IMR-90 (cell line): Measurements from ENCODE around the gene SLC6A11. TPM values are rescaled to one million over a fixed set of nuclear protein-coding genes. Genes with fewer than 3 reads are reported as not detected.

ENCODE experiments used
- ATAC-seq: fragments of 200-7000 bp; cut with Tn5 transposase; 2 replicates; pipeline ENCODE4 v1.9.1; 2020; ENCODE audit warnings: low read depth, mild to moderate bottlenecking, moderate library complexity
- BruUV-seq: library from RNA; stranded (reverse); fragments of 400-500 nt; replicated peaks from 2 replicates; lab custom pipeline; 2021; lab: Mats Ljungman, UMichigan
- CTCF ChIA-PET: fragments of 300-600 bp; formaldehyde crosslinking; extraction: SDS; loops from one replicate; lab custom pipeline; 2021; ENCODE audit warnings: antibody characterized with exemption; lab: Yijun Ruan, JAX
- POLR2A ChIA-PET: fragments of 300-600 bp; sonication (Branson Sonifier 250); formaldehyde crosslinking; loops from one replicate; lab custom pipeline; 2022; ENCODE audit warnings: antibody characterized with exemption; ENCODE audit not compliant: unreplicated experiment; lab: Charles Lee
- DNase-seq: peaks from one replicate; pipeline ENCODE4 v3.0.0; 2013
- H2AFZ ChIP-seq: replicated peaks from 2 replicates; pipeline ENCODE3; 2013; ENCODE audit warnings: low read length, mild to moderate bottlenecking; ENCODE audit not compliant: poor library complexity
- H2AK5ac ChIP-seq: 2 replicates; pipeline ENCODE4 v1.6.1; 2013; ENCODE audit warnings: low read depth, low read length, inconsistent platforms
- H2AK9ac ChIP-seq: replicated peaks from 2 replicates; pipeline ENCODE3; 2013; ENCODE audit warnings: mild to moderate bottlenecking, low read depth, low read length, moderate library complexity; ENCODE audit not compliant: poor library complexity
- H2BK120ac ChIP-seq: 2 replicates; pipeline ENCODE4 v1.6.1; 2013; ENCODE audit warnings: low read depth, low read length, inconsistent platforms
- H2BK15ac ChIP-seq: 3 replicates; pipeline ENCODE4 v1.6.1; 2013; ENCODE audit warnings: low read depth, low read length, inconsistent platforms
- H2BK20ac ChIP-seq: 2 replicates; pipeline ENCODE4 v1.6.1; 2013; ENCODE audit warnings: low read depth, mild to moderate bottlenecking, inconsistent platforms, low read length, moderate library complexity
- H2BK5ac ChIP-seq: 2 replicates; pipeline ENCODE4 v1.6.1; 2013; ENCODE audit warnings: mild to moderate bottlenecking, low read depth, low read length, inconsistent platforms; ENCODE audit not compliant: poor library complexity, severe bottlenecking
- H3K14ac ChIP-seq: replicated peaks from 2 replicates; pipeline ENCODE4 v1.6.1; 2013; ENCODE audit warnings: low read depth, low read length, inconsistent platforms
- H3K18ac ChIP-seq: 2 replicates; pipeline ENCODE4 v1.6.1; 2013; ENCODE audit warnings: low read depth, low read length, control low read depth
- H3K23ac ChIP-seq: 2 replicates; pipeline ENCODE4 v1.6.1; 2013; ENCODE audit warnings: low read depth, low read length, inconsistent platforms
- H3K27ac ChIP-seq: 2 replicates; pipeline ENCODE4 v1.5.1; 2013; ENCODE audit warnings: mild to moderate bottlenecking, control low read depth, low read length; ENCODE audit not compliant: insufficient read depth
- H3K27me3 ChIP-seq: 2 replicates; pipeline ENCODE4 v1.6.1; 2013; ENCODE audit warnings: low read length; ENCODE audit not compliant: control insufficient read depth, insufficient read depth
- H3K36me3 ChIP-seq: 2 replicates; pipeline ENCODE4 v1.6.1; 2013; ENCODE audit warnings: low read length, mixed read lengths; ENCODE audit not compliant: control insufficient read depth, insufficient read depth
- H3K4ac ChIP-seq: 2 replicates; pipeline ENCODE4 v1.6.1; 2013; ENCODE audit warnings: low read depth, low read length, inconsistent platforms
- H3K4me1 ChIP-seq: 2 replicates; pipeline ENCODE4 v1.6.1; 2013; ENCODE audit warnings: low read length, mixed read lengths; ENCODE audit not compliant: control insufficient read depth, insufficient read depth
- H3K4me2 ChIP-seq: 2 replicates; pipeline ENCODE4 v1.6.1; 2013; ENCODE audit warnings: low read depth, mild to moderate bottlenecking, control low read depth, low read length, moderate library complexity
- H3K4me3 ChIP-seq: 2 replicates; pipeline ENCODE4 v1.5.1; 2013; ENCODE audit warnings: low read depth, mild to moderate bottlenecking, control low read depth, low read length, moderate library complexity; ENCODE audit not compliant: insufficient read depth
- H3K56ac ChIP-seq: 2 replicates; pipeline ENCODE4 v1.6.1; 2013; ENCODE audit warnings: low read length, inconsistent platforms; ENCODE audit not compliant: insufficient read depth; ENCODE audit errors: extremely low read depth
- H3K79me1 ChIP-seq, 2 experiments: 2 replicates each; pipeline ENCODE4 v1.6.1; 2013; ENCODE audit warnings: low read length in 2 of 2, inconsistent platforms in 1 of 2, low read depth in 1 of 2
- H3K9ac ChIP-seq: 2 replicates; pipeline ENCODE4 v1.6.1; 2013; ENCODE audit warnings: low read depth, low read length, control low read depth
- H3K9me1 ChIP-seq: 2 replicates; pipeline ENCODE4 v1.6.1; 2013; ENCODE audit warnings: low read length, inconsistent platforms; ENCODE audit not compliant: insufficient read depth
- H3K9me3 ChIP-seq: 2 replicates; pipeline ENCODE4 v1.6.1; 2013; ENCODE audit warnings: low read length; ENCODE audit not compliant: control insufficient read depth, insufficient read depth
- H4K20me1 ChIP-seq: 2 replicates; pipeline ENCODE4 v1.6.1; 2013; ENCODE audit warnings: low read length, inconsistent platforms; ENCODE audit not compliant: insufficient read depth
- H4K5ac ChIP-seq: 2 replicates; pipeline ENCODE4 v1.6.1; 2013; ENCODE audit warnings: mild to moderate bottlenecking, low read depth, low read length, control low read depth
- H4K8ac ChIP-seq, 2 experiments: 2 replicates each; pipeline ENCODE4 v1.6.1; 2013; ENCODE audit warnings: low read depth in 2 of 2, low read length in 2 of 2, control low read depth in 1 of 2, inconsistent platforms in 1 of 2
- H4K91ac ChIP-seq: 2 replicates; pipeline ENCODE4 v1.6.1; 2013; ENCODE audit warnings: low read depth, low read length, inconsistent platforms; ENCODE audit not compliant: insufficient read depth
- BHLHE40 ChIP-seq: fragments of 150-350 bp; IDR thresholded peaks from 2 replicates; pipeline ENCODE4 v1.6.1; 2016; ENCODE audit warnings: mild to moderate bottlenecking, low read depth, low read length
- CEBPB ChIP-seq: IDR thresholded peaks from 2 replicates; pipeline ENCODE4 v1.6.1; 2012; ENCODE audit warnings: low read depth, low read length, improper control_type of control experiment
- CHD1 ChIP-seq: IDR thresholded peaks from 2 replicates; pipeline ENCODE4 v1.6.1; 2012; ENCODE audit warnings: low read depth, low read length, improper control_type of control experiment
- ELK1 ChIP-seq: fragments of 150-350 bp; IDR thresholded peaks from 2 replicates; pipeline ENCODE4 v1.6.1; 2016; ENCODE audit warnings: low read depth, mild to moderate bottlenecking, low read length, moderate library complexity, borderline replicate concordance
- FOS ChIP-seq: fragments of 150-350 bp; IDR thresholded peaks from 2 replicates; pipeline ENCODE4 v1.6.1; 2016; ENCODE audit warnings: low read depth, low read length
- MAFK ChIP-seq: IDR thresholded peaks from 2 replicates; pipeline ENCODE4 v1.6.1; 2012; ENCODE audit warnings: low read depth, low read length, improper control_type of control experiment
- MAZ ChIP-seq: IDR thresholded peaks from 2 replicates; pipeline ENCODE4 v1.6.1; 2012; ENCODE audit warnings: low read depth, mild to moderate bottlenecking, low read length, improper control_type of control experiment, moderate library complexity, borderline replicate concordance
- MXI1 ChIP-seq: IDR thresholded peaks from 2 replicates; pipeline ENCODE4 v1.6.1; 2012; ENCODE audit warnings: low read depth, mild to moderate bottlenecking, low read length, moderate library complexity, borderline replicate concordance
- NFE2L2 ChIP-seq: fragments of 150-350 bp; IDR thresholded peaks from 2 replicates; pipeline ENCODE4 v1.6.1; 2016; ENCODE audit warnings: low read depth, mild to moderate bottlenecking, low read length
- POLR2A ChIP-seq: IDR thresholded peaks from 2 replicates; pipeline ENCODE4 v1.6.1; 2012; ENCODE audit warnings: mild to moderate bottlenecking, low read depth, low read length
- RAD21 ChIP-seq: IDR thresholded peaks from 2 replicates; pipeline ENCODE4 v1.6.1; 2012; ENCODE audit warnings: low read length, improper control_type of control experiment
- RCOR1 ChIP-seq: IDR thresholded peaks from 2 replicates; pipeline ENCODE4 v1.6.1; 2012; ENCODE audit warnings: mild to moderate bottlenecking, low read length, improper control_type of control experiment; ENCODE audit not compliant: insufficient replicate concordance
- RFX5 ChIP-seq: IDR thresholded peaks from 2 replicates; pipeline ENCODE4 v1.8.0; 2012; ENCODE audit warnings: low read depth, mild to moderate bottlenecking, low read length, moderate library complexity
- SMC3 ChIP-seq: fragments of 150-350 bp; IDR thresholded peaks from 2 replicates; pipeline ENCODE4 v1.6.1; 2016; ENCODE audit warnings: low read depth, mild to moderate bottlenecking, antibody characterized with exemption, low read length, moderate library complexity
- USF2 ChIP-seq: fragments of 150-350 bp; IDR thresholded peaks from 2 replicates; pipeline ENCODE4 v1.6.1; 2017; ENCODE audit warnings: mild to moderate bottlenecking, antibody characterized with exemption, low read length, low read depth
- WGBS, 2 experiments: methylation state at CpG; one replicate each; pipeline versions ENCODE4 v1.1.5 to v1.1.7; 2013; ENCODE audit warnings: missing lambda C conversion rate in 2 of 2; ENCODE audit not compliant: insufficient read length in 1 of 2; ENCODE audit errors: extremely low coverage in 2 of 2; 5-methylcytosine and 5-hydroxymethylcytosine counted together
- dilution Hi-C: fragments of 300-500 bp; cut with HindIII; formaldehyde crosslinking; loops from one replicate; pipeline ENCODE4 v1.14.3; 2018; ENCODE audit warnings: low sequenced_read_pairs; ENCODE audit not compliant: unreplicated experiment
- in situ Hi-C: fragments of 300-500 bp; cut with MboI; formaldehyde crosslinking; loops from 3 replicates; pipeline ENCODE4 v1.14.3; 2019; ENCODE audit warnings: low sequenced_read_pairs, inconsistent platforms, mixed read lengths
- intact Hi-C: fragments of 100-400 bp; cut with micrococcal nuclease; formaldehyde crosslinking; loops from 2 replicates; pipeline ENCODE4 v1.10.0; 2022
- polyA plus RNA-seq, 3 experiments: library from polyadenylated mRNA; depleted of rRNA; stranded (reverse); fragments of >200 nt; gene quantifications; 2 replicates each; pipeline ENCODE4 v1.2.3, GENCODE V29; 2012; ENCODE audit warnings: low replicate concordance in 1 of 3
- total RNA-seq: library from RNA; depleted of rRNA; stranded (reverse); fragments of >200 nt; gene quantifications from 2 replicates; pipeline ENCODE4 v1.2.3, GENCODE V29; 2012
- TF ChIP-seq, protein P1 (sequence below): conservative IDR thresholded peaks from 2 replicates; pipeline ENCODE4 v1.5.1; 2012; ENCODE audit warnings: mild to moderate bottlenecking, low read depth, low read length, improper control_type of control experiment

SLC6A11 gene
- total and polyA plus RNA-seq, 2 of the 4 experiments (the other 2 are of a cell fraction): not detected

GRCh38 chr3:10926811-10927521 is 110.9 kb downstream of the SLC6A11 start:
- TF ChIP-seq CEBPB (no peak), USF2 (no peak), ELK1 (no peak), NFE2L2 (no peak), SMC3 (no peak), RAD21 (no peak), MAZ (no peak), POLR2A (no peak), MXI1 (no peak), CHD1 (no peak), RCOR1 (no peak), FOS (no peak), BHLHE40 (no peak), RFX5 (no peak), MAFK (no peak)
- TF ChIP-seq, protein P1, sequence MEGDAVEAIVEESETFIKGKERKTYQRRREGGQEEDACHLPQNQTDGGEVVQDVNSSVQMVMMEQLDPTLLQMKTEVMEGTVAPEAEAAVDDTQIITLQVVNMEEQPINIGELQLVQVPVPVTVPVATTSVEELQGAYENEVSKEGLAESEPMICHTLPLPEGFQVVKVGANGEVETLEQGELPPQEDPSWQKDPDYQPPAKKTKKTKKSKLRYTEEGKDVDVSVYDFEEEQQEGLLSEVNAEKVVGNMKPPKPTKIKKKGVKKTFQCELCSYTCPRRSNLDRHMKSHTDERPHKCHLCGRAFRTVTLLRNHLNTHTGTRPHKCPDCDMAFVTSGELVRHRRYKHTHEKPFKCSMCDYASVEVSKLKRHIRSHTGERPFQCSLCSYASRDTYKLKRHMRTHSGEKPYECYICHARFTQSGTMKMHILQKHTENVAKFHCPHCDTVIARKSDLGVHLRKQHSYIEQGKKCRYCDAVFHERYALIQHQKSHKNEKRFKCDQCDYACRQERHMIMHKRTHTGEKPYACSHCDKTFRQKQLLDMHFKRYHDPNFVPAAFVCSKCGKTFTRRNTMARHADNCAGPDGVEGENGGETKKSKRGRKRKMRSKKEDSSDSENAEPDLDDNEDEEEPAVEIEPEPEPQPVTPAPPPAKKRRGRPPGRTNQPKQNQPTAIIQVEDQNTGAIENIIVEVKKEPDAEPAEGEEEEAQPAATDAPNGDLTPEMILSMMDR: no peak
- ATAC-seq (no peak), DNase-seq (no peak)
- H3K36me3 ChIP-seq: no peaks in the 10 kb centered on the region
- H3K4ac ChIP-seq: no peak overlapping the region
- H3K9me1 ChIP-seq: no peaks in the 10 kb centered on the region
- H3K79me1 ChIP-seq: no peaks in the 10 kb centered on the region
- no peak overlapping the region for H3K4me3 ChIP-seq
- in situ Hi-C loops (no loop called here), dilution Hi-C loops (no loop called here), intact Hi-C loops (loop anchor here (10.0 kb wide), 1 partner anchor 142 kb away; no protein-coding TSS in a partner anchor)
- no peak overlapping the region for H2BK5ac ChIP-seq
- ChIA-PET CTCF (no interaction called here), POLR2A (no interaction called here)
- no peak overlapping the region for H3K23ac ChIP-seq
- no peak overlapping the region for H3K14ac ChIP-seq
- no peak overlapping the region for H3K56ac ChIP-seq
- H4K5ac ChIP-seq: no peak overlapping the region
- no TSS peak for BruUV-seq
- no peak overlapping the region for H2BK15ac ChIP-seq
- H3K9me3 ChIP-seq: no peaks in the 10 kb centered on the region
- no peak overlapping the region for H3K4me2 ChIP-seq
- peaks cover 14% of the 10 kb centered on the region for H3K27me3 ChIP-seq
- no peak overlapping the region for H4K91ac ChIP-seq
- no peak overlapping the region for H3K9ac ChIP-seq
- no peak overlapping the region for H4K8ac ChIP-seq
- no peak overlapping the region for H2BK20ac ChIP-seq
- 30% methylated on average over 7 of the region's 16 CpGs; no CpG with 5 or more reads in 1 of the 2 experiments for WGBS, 2 experiments
- H2BK120ac ChIP-seq: no peak overlapping the region
- H3K4me1 ChIP-seq: no peaks in the 10 kb centered on the region
- no peak overlapping the region for H3K27ac ChIP-seq
- H2AK5ac ChIP-seq: no peak overlapping the region
- no peak overlapping the region for H3K18ac ChIP-seq
- H2AFZ ChIP-seq: no peak overlapping the region
- no peaks in the 10 kb centered on the region for H4K20me1 ChIP-seq
- no peak overlapping the region for H2AK9ac ChIP-seq
